HEK293 (cell line): ENCODE results near the gene PRCC.

Source experiments
- KLF17 ChIP-seq: fragments of 450-650 bp; formaldehyde crosslinking; IDR thresholded peaks from 2 replicates; pipeline ENCODE4 v1.5.1; 2016; ENCODE audit warnings: missing biosample characterization, missing genetic modification characterization
- SALL2 ChIP-seq: fragments of 450-650 bp; formaldehyde crosslinking; IDR thresholded peaks from 2 replicates; pipeline ENCODE4 v1.5.0; 2017; ENCODE audit warnings: missing biosample characterization, mild to moderate bottlenecking, missing genetic modification characterization, borderline replicate concordance
- ZNF626 ChIP-seq: fragments of 450-650 bp; sonication (Bioruptor Pico); formaldehyde crosslinking; IDR thresholded peaks from 2 replicates; pipeline ENCODE4 v1.5.1; 2018; ENCODE audit warnings: missing biosample characterization, missing genetic modification characterization, inconsistent platforms

GRCh38 chr1:156749419-156750118, 17.8 kb upstream of the PRCC start:
- TF ChIP-seq KLF17, result no peak
- TF ChIP-seq SALL2, result no peak
- TF ChIP-seq ZNF626 (tag by site-specific recombination), result no peak
